Mesothelial cell of epicardium (in vitro differentiated cells): ENCODE data around the gene FOXF2. TPM values are rescaled to one million over a fixed set of nuclear protein-coding genes. Genes with fewer than 3 reads are reported as not detected.

Source experiments
- DNase-seq, 2 experiments: peaks; one replicate each; pipeline ENCODE4 v3.0.0; 2021; ENCODE audit warnings: low spot score in 2 of 2; ENCODE audit not compliant: unreplicated experiment in 2 of 2
- H3K27ac Mint-ChIP-seq: 2 replicates; pipeline ENCODE4 v1.8.0; 2021; ENCODE audit warnings: mixed read lengths
- H3K27me3 Mint-ChIP-seq: 2 replicates; pipeline ENCODE4 v1.8.0; 2021; ENCODE audit warnings: low read depth, mixed read lengths
- H3K36me3 Mint-ChIP-seq: 2 replicates; pipeline ENCODE4 v1.8.0; 2021; ENCODE audit warnings: mixed read lengths
- H3K4me1 Mint-ChIP-seq: 2 replicates; pipeline ENCODE4 v1.8.0; 2021; ENCODE audit warnings: mixed read lengths
- H3K4me3 Mint-ChIP-seq: 2 replicates; pipeline ENCODE4 v1.8.0; 2021; ENCODE audit warnings: mild to moderate bottlenecking, moderate library complexity, mixed read lengths
- H3K9me3 Mint-ChIP-seq: 2 replicates; pipeline ENCODE4 v1.8.0; 2021; ENCODE audit warnings: mixed read lengths
- CTCF ChIP-seq: fragments of 200-600 bp; sonication (generic); IDR thresholded peaks from one replicate; pipeline ENCODE4 v1.5.0; 2021; ENCODE audit warnings: antibody characterized with exemption; ENCODE audit not compliant: unreplicated experiment
- total RNA-seq: library from RNA; stranded (reverse); gene quantifications from 3 replicates; pipeline ENCODE4 v1.2.1, GENCODE V29; 2021

FOXF2 gene
- total RNA-seq, 1 donor from 2014 or later = 0.13 TPM

GRCh38 chr6:1399085-1399780, 9.9 kb downstream of the FOXF2 start:
- H3K4me1 Mint-ChIP-seq = peaks cover 4% of the 10 kb centered on the region
- no peak overlapping the region for H3K4me3 Mint-ChIP-seq
- no peaks in the 10 kb centered on the region for H3K9me3 Mint-ChIP-seq
- H3K36me3 Mint-ChIP-seq = no peaks in the 10 kb centered on the region
- DNase-seq = no peak
- H3K27ac Mint-ChIP-seq = no peak overlapping the region
- no peak for TF ChIP-seq CTCF
- H3K27me3 Mint-ChIP-seq = peaks cover 74% of the 10 kb centered on the region

- H3K9me3 Mint-ChIP-seq = no peaks in the 10 kb centered on the region
- H3K27me3 Mint-ChIP-seq = peaks cover 64% of the 10 kb centered on the region
- H3K4me1 Mint-ChIP-seq = peaks cover 4% of the 10 kb centered on the region
- no peak for DNase-seq
- no peak for TF ChIP-seq CTCF
- H3K27ac Mint-ChIP-seq = no peak overlapping the region
- no peak overlapping the region for H3K4me3 Mint-ChIP-seq
- H3K36me3 Mint-ChIP-seq = no peaks in the 10 kb centered on the region
Observed at GRCh38 chr6:1400126-1400850, 10.9 kb downstream of the FOXF2 start.

GRCh38 chr6:1402369-1402768, 13.0 kb downstream of the FOXF2 start:
- DNase-seq = no peak
- Mint-ChIP-seq H3K27ac (no peak overlapping the region), H3K36me3 (no peaks in the 10 kb centered on the region), H3K9me3 (no peaks in the 10 kb centered on the region), H3K27me3 (peaks cover 44% of the 10 kb centered on the region), H3K4me3 (no peak overlapping the region), H3K4me1 (no peaks in the 10 kb centered on the region)
- TF ChIP-seq CTCF = no peak

- H3K4me3 Mint-ChIP-seq = no peak overlapping the region
- no peak overlapping the region for H3K27ac Mint-ChIP-seq
- H3K27me3 Mint-ChIP-seq = peaks cover 43% of the 10 kb centered on the region
- TF ChIP-seq CTCF = no peak
- H3K9me3 Mint-ChIP-seq = no peaks in the 10 kb centered on the region
- no peaks in the 10 kb centered on the region for H3K36me3 Mint-ChIP-seq
- DNase-seq = no peak
- no peaks in the 10 kb centered on the region for H3K4me1 Mint-ChIP-seq
Observed at GRCh38 chr6:1402868-1403267, 13.5 kb downstream of the FOXF2 start.

GRCh38 chr6:1403851-1404712, 14.7 kb downstream of the FOXF2 start:
- no peak overlapping the region for H3K27ac Mint-ChIP-seq
- DNase-seq = no peak
- no peak for TF ChIP-seq CTCF
- H3K27me3 Mint-ChIP-seq = peaks cover 39% of the 10 kb centered on the region
- no peaks in the 10 kb centered on the region for H3K36me3 Mint-ChIP-seq
- H3K9me3 Mint-ChIP-seq = no peaks in the 10 kb centered on the region
- no peak overlapping the region for H3K4me3 Mint-ChIP-seq
- H3K4me1 Mint-ChIP-seq = no peaks in the 10 kb centered on the region
